Measurements from ENCODE around the gene GIMAP2. TPM values are rescaled to one million over a fixed set of nuclear protein-coding genes. Genes with fewer than 3 reads are reported as not detected.

Gene GIMAP2
- total and polyA plus RNA-seq, 9 of the 15 experiments (the other 6 are each of a cell fraction or from before 2014, with no cell fraction given) = 0.37 to 1.8 (median 1.2) TPM

- TF ChIP-seq REST (IDR thresholded peaks at IDR 0.05; ENCODE audit: borderline replicate concordance) (no peak), REST (CRISPR knock-in tag; IDR thresholded peaks at IDR 0.05; ENCODE audit: low read depth) (no peak), ZBTB43 (CRISPR knock-in tag; IDR thresholded peaks at IDR 0.05) (no peak), ZNF830 (CRISPR knock-in tag; IDR thresholded peaks at IDR 0.05) (no peak), RBM17 (IDR thresholded peaks at IDR 0.05; ENCODE audit: borderline replicate concordance, low read depth, low read length) (no peak), ZNF449 (CRISPR knock-in tag; IDR thresholded peaks at IDR 0.05) (no peak), ADNP (tag; IDR thresholded peaks at IDR 0.05) (no peak), ZNF274 (IDR thresholded peaks at IDR 0.05; ENCODE audit: borderline replicate concordance, low read depth, low read length) (no peak), ZNF41 (CRISPR knock-in tag; conservative IDR thresholded peaks at IDR 0.05) (no peak), SNRNP70 (optimal IDR thresholded peaks at IDR 0.05; ENCODE audit: low read depth, low read length) (no peak)
Measured at GRCh38 chr7:150668472-150668911, 17.0 kb upstream of the GIMAP2 start (continued).

All from K562 (cell line).